ENCODE measurements around the gene SLC9A9. TPM values are rescaled to one million over a fixed set of nuclear protein-coding genes. Genes with fewer than 3 reads are reported as not detected.

The SLC9A9 gene
- total RNA-seq, 1 donor from 2014 or later = 11.4 TPM

- H3K4me3 Mint-ChIP-seq (ENCODE audit: unreplicated experiment) = peak overlapping the region; percentile 83
- DNase-seq = peak; percentile 42
- H3K27me3 Mint-ChIP-seq (ENCODE audit: unreplicated experiment) = peaks cover 8% of the 10 kb centered on the region
- H3K4me1 Mint-ChIP-seq (ENCODE audit: low read depth, unreplicated experiment) = peaks cover 44% of the 10 kb centered on the region
- H3K27ac Mint-ChIP-seq (ENCODE audit: unreplicated experiment) = peak overlapping the region; percentile 96
- H3K36me3 Mint-ChIP-seq (ENCODE audit: unreplicated experiment) = no peaks in the 10 kb centered on the region
- TF ChIP-seq, protein P1, sequence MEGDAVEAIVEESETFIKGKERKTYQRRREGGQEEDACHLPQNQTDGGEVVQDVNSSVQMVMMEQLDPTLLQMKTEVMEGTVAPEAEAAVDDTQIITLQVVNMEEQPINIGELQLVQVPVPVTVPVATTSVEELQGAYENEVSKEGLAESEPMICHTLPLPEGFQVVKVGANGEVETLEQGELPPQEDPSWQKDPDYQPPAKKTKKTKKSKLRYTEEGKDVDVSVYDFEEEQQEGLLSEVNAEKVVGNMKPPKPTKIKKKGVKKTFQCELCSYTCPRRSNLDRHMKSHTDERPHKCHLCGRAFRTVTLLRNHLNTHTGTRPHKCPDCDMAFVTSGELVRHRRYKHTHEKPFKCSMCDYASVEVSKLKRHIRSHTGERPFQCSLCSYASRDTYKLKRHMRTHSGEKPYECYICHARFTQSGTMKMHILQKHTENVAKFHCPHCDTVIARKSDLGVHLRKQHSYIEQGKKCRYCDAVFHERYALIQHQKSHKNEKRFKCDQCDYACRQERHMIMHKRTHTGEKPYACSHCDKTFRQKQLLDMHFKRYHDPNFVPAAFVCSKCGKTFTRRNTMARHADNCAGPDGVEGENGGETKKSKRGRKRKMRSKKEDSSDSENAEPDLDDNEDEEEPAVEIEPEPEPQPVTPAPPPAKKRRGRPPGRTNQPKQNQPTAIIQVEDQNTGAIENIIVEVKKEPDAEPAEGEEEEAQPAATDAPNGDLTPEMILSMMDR (IDR thresholded peaks at IDR 0.05; ENCODE audit: partially characterized antibody, unreplicated experiment) = no peak
- peaks cover 9% of the 10 kb centered on the region for H3K9me3 Mint-ChIP-seq (ENCODE audit: unreplicated experiment)
These were observed 518.6 kb downstream of the SLC9A9 start for GRCh38 chr3:143329567-143330211.

DNA sequence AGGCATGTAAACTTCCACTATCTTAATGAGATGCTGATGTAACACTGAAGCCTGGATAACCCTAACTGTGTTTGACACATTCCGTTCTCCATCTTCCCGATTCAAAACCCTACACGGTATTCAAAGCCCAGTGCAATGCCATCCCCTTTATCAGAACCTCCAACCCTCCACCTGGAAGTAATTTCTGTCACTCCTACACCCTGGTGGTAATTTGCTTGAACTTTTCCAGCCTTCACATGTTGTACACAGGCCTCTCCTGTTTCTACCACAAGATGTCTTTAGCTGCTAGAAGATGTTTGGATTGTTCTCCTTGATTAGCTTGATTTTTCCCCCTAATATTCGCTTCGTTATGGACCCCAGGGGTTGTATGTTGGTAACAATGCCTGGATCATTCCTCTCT is 519.8 kb downstream of the SLC9A9 start:
- DNase-seq = no peak
- TF ChIP-seq, protein P1 (IDR thresholded peaks at IDR 0.05; ENCODE audit: partially characterized antibody, unreplicated experiment) = peak; percentile 20
- peaks cover 8% of the 10 kb centered on the region for H3K27me3 Mint-ChIP-seq (ENCODE audit: unreplicated experiment)
- peaks cover 40% of the 10 kb centered on the region for H3K4me1 Mint-ChIP-seq (ENCODE audit: low read depth, unreplicated experiment)
- H3K36me3 Mint-ChIP-seq (ENCODE audit: unreplicated experiment) = no peaks in the 10 kb centered on the region
- peak overlapping the region; percentile 79 for H3K27ac Mint-ChIP-seq (ENCODE audit: unreplicated experiment)
- peaks cover 9% of the 10 kb centered on the region for H3K9me3 Mint-ChIP-seq (ENCODE audit: unreplicated experiment)
- no peak overlapping the region for H3K4me3 Mint-ChIP-seq (ENCODE audit: unreplicated experiment)

DNA sequence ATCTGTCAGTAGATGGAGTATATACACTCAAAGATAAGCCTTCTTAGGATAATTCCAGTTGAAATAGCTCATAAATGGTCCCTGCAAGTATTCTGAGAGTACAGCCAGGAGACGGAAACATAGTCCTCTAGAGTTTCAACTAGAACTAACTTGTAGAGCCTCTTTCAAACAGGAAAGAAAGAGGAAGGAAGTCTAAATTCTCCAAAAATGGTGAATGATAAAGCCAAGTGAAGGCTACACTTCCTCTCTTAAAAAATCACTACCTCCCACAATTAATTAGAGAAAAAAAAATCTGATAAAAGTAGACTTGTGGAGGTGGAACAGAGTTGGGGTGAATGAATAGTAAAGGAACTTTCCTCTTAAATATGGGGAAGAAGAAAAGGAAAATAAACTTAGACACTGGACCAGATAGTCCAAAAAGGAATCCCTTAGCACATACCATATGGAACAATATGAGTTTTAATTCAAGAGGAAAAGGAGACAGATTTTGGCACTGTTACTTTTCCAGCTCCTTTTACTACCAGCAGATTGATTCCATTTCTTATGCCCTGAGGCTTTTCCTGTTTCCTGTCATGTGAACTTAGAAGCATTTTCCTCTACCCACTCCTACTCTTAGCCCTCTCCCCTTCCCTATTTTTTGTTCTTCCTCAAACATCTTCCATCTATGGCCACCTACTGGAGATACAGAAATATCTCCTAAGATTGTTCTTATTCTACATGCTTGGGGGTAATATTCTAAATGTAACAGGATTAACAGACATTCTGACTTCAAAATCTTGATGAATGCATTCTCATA is 521.1 kb downstream of the SLC9A9 start:
- Mint-ChIP-seq H3K36me3 (ENCODE audit: unreplicated experiment) (no peaks in the 10 kb centered on the region), H3K27me3 (ENCODE audit: unreplicated experiment) (peaks cover 8% of the 10 kb centered on the region), H3K4me3 (ENCODE audit: unreplicated experiment) (no peak overlapping the region), H3K9me3 (ENCODE audit: unreplicated experiment) (peaks cover 11% of the 10 kb centered on the region), H3K27ac (ENCODE audit: unreplicated experiment) (no peak overlapping the region), H3K4me1 (ENCODE audit: low read depth, unreplicated experiment) (peaks cover 39% of the 10 kb centered on the region)
- TF ChIP-seq, protein P1 (IDR thresholded peaks at IDR 0.05; ENCODE audit: partially characterized antibody, unreplicated experiment) = no peak
- no peak for DNase-seq

- H3K9me3 Mint-ChIP-seq (ENCODE audit: unreplicated experiment) = peaks cover 2% of the 10 kb centered on the region
- H3K27ac Mint-ChIP-seq (ENCODE audit: unreplicated experiment) = no peak overlapping the region
- no peak overlapping the region for H3K4me3 Mint-ChIP-seq (ENCODE audit: unreplicated experiment)
- H3K27me3 Mint-ChIP-seq (ENCODE audit: unreplicated experiment) = no peaks in the 10 kb centered on the region
- H3K36me3 Mint-ChIP-seq (ENCODE audit: unreplicated experiment) = no peaks in the 10 kb centered on the region
- peaks cover 11% of the 10 kb centered on the region for H3K4me1 Mint-ChIP-seq (ENCODE audit: low read depth, unreplicated experiment)
- DNase-seq = no peak
- TF ChIP-seq, protein P1 (IDR thresholded peaks at IDR 0.05; ENCODE audit: partially characterized antibody, unreplicated experiment) = no peak
These were observed 527.1 kb downstream of the SLC9A9 start for GRCh38 chr3:143321058-143321769.

All from glutamatergic neuron (in vitro differentiated cells).